AG10803 (cell line): ENCODE results near the gene CLCF1.

ENCODE experiments used
- DNase-seq: peaks from one replicate; pipeline ENCODE4 v3.0.0; 2010; ENCODE audit warnings: low read depth
- H3K4me3 ChIP-seq: 2 replicates; pipeline ENCODE4 v1.5.1; 2011; ENCODE audit warnings: mild to moderate bottlenecking, low read length, control low read depth
- CTCF ChIP-seq: conservative IDR thresholded peaks from 2 replicates; pipeline ENCODE4 v1.5.1; 2011; ENCODE audit warnings: mild to moderate bottlenecking, low read length, control low read depth, inconsistent platforms

The CLCF1 gene

GRCh38 chr11:67376063-67376820, 2.8 kb upstream of the CLCF1 start:
- no peak overlapping the region for H3K4me3 ChIP-seq
- DNase-seq, result no peak
- no peak for TF ChIP-seq CTCF

GRCh38 chr11:67375320-67376055, 2.1 kb upstream of the CLCF1 start:
- no peak for DNase-seq
- TF ChIP-seq CTCF, result no peak
- no peak overlapping the region for H3K4me3 ChIP-seq

GRCh38 chr11:67374571-67375281, 1.3 kb upstream of the CLCF1 start:
- DNase-seq, result peak; percentile 50
- TF ChIP-seq CTCF, result no peak
- peak overlapping the region; percentile 73 for H3K4me3 ChIP-seq

GRCh38 chr11:67373648-67374570, 511 bp upstream of the CLCF1 start:
- TF ChIP-seq CTCF, result peak; percentile 38
- DNase-seq, result peak; percentile 99
- peak overlapping the region; percentile 73 for H3K4me3 ChIP-seq

- DNase-seq, result no peak
- H3K4me3 ChIP-seq, result peak overlapping the region; percentile 73
- no peak for TF ChIP-seq CTCF
Observed at GRCh38 chr11:67372321-67372992, 941 bp downstream of the CLCF1 start.

- no peak for TF ChIP-seq CTCF
- peak overlapping the region; percentile 73 for H3K4me3 ChIP-seq
- no peak for DNase-seq
Observed at GRCh38 chr11:67371911-67372320, 1.5 kb downstream of the CLCF1 start.
